Fibroblast of skin of right quadriceps (primary cell): ENCODE results near the gene ATP2A3.

Source experiments
- DNase-seq: peaks from one replicate; pipeline ENCODE4 v3.0.0-alpha.2; 2013

The ATP2A3 gene

GRCh38 chr17:3888343-3889171 lies 75.7 kb downstream of the ATP2A3 start:
- DNase-seq, result peak; percentile 93

DNA sequence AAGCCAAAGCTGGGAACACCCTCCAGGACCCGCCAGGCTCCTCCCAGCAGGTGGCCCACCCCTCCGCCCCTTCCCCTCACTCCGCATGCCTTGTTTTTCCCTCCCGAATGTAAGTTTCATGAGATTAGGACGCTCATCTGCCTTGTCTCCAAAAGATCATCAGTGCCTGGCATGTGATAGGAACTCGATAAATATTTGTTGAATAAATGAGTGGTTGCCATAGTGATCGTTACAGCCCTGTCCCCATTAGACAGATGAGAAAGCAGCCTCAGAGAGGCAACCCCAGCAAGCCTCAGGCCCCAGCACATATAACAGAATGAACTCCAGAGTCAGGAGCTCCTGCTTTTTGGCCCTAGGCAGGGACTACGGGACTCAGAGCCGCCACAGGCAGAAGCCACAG lies 76.4 kb downstream of the ATP2A3 start:
- DNase-seq, result no peak

DNA sequence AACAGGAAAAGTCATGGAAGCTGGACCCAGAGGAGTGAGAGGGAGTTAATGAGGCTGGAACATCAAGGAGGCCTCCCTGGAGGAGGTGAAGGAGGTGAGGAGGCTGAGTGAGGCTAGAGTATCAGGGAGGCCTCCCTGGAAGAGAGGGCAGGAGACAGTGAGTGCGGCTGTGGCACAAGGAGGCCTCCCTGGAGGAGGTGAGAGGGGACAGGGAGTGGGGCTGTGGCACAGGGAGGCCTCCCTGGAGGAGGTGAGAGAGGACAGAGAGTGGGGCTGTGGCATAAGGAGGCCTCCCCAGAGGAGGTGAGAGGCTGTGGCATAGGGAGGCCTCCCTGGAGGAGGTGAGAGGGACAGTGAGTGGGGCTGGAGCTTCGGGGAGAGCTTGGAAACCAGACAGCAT lies 76.8 kb downstream of the ATP2A3 start:
- no peak for DNase-seq

DNA sequence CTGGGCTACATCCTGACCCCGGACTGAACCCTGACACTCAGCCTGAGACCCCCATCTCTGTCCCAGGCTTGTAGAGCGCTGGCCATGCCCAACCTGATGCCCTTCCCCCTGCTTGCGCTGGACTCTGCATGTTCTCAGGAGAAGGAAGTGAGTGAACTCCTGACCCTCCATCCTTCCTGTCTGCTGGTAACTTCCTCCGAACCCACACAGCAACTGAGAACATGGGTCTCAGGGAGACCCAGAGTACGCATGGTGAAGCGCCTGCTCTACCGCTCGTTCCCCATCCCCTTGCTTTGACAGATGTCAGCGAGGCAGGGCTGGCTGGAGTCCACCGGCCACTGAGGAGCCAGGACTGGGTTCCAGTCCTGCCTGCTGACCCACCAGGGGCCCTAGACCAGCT lies 77.5 kb downstream of the ATP2A3 start:
- DNase-seq, result no peak

- peak; percentile 49 for DNase-seq
These were observed 78.3 kb downstream of the ATP2A3 start for GRCh38 chr17:3885970-3886369.

GRCh38 chr17:3885271-3885670 lies 79.0 kb downstream of the ATP2A3 start:
- no peak for DNase-seq

GRCh38 chr17:3884188-3884587 lies 80.0 kb downstream of the ATP2A3 start:
- no peak for DNase-seq

GRCh38 chr17:3882276-3882675 lies 82.0 kb downstream of the ATP2A3 start:
- no peak for DNase-seq

- DNase-seq, result no peak
These were observed 83.3 kb downstream of the ATP2A3 start for GRCh38 chr17:3880983-3881382.

DNA sequence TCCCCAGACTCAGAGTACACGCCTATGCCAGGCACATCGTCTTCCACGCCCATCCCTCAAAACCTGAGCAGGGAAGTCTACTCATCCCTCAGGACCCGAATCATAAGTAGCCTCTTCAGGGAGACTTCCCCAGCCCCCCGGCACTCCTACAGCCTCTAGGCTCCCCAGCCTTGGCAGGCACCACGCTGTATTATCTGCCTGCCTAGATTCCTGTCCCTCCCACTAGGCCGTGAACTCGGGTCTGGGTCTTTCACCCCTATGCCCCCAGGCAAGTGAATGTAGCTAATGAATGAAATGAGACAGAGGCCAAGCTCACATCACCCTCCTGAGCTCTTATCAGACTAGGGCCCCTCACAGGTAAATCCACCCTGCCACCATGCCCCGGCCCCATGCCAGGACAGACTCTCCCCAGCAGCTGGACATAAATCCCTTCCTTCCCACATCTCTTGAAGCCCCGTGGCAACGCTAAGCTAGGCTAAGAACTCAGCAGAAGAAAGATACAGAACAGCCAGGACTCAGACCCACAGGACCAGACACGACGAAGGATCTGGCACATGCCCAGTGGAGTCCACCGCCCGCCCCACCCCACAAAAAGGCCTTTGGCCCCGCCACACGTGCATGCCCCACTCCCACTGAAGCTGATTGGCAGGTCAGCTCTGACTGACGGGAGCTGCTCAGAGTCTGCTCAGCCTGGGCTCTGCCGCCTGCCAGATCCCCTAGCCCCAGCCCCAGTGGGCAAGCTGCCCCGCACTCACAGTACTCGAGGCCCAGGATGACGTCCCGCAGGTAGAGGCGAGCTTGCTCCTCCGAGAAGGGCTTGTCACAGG lies 84.4 kb downstream of the ATP2A3 start:
- DNase-seq, result no peak

DNA sequence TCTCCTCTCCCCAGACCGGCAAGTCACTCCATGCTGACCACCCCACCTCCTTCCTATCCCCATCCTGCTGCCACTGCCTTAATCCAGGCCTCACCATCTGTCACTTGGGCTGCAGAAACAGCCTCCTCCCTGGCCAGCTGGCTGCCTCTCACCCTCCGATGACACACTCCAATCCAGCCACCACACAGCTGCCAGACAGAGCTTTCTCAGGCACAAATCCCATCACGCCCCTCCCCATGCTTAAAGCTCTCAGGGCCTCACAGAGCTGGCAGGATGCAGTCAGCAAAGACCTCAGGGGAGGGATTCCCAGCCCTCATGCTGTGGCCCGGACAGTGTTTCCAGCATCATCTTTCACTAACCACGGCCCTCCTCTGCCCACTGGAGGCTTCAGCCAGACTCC lies 85.1 kb downstream of the ATP2A3 start:
- DNase-seq, result peak; percentile 53

- DNase-seq, result no peak
These were observed 87.0 kb downstream of the ATP2A3 start for GRCh38 chr17:3877220-3877619.

DNA sequence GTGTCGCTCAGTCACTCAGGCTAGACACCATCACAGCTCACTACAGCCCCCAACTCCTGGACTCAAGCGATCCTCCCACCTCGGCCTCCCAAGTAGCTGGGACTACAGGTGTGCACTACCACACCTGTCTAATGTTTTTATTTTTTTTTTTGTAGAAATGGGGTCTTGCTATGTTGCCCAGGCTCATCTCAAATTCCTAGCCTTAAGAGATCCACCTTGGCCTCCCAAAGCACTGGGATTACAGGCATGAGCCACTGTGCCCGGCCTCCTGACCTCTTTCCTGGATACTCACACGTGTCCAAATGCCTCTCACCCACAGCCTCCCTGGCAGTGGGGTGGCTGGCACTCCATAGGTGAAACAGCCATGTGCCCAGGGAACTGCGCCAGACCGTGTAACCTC lies 88.9 kb downstream of the ATP2A3 start:
- no peak for DNase-seq
